HG02759 (cell line): ENCODE measurements around the gene CDKN2D.
"Not testable (repeated sequence)": the region's sequence is repeated elsewhere in the genome, so short reads cannot be mapped to it uniquely, and the experiment has no call there.

Experiments used
- ATAC-seq: cut with Tn5 transposase; IDR thresholded peaks from one replicate; pipeline ENCODE4 v1.9.1; 2021; ENCODE audit warnings: mild to moderate bottlenecking, moderate library complexity; ENCODE audit not compliant: unreplicated experiment

The CDKN2D gene

GRCh38 chr19:10582091-10582490 is 13.3 kb upstream of the CDKN2D start:
- ATAC-seq: no peak

- no peak for ATAC-seq
Measured at GRCh38 chr19:10580979-10581631, 12.3 kb upstream of the CDKN2D start.

- ATAC-seq: no peak
Measured at GRCh38 chr19:10577951-10578350, 9.2 kb upstream of the CDKN2D start.

- no peak for ATAC-seq
Measured at GRCh38 chr19:10575011-10575716, 6.4 kb upstream of the CDKN2D start.

- no peak for ATAC-seq
Measured at GRCh38 chr19:10574462-10574861, 5.7 kb upstream of the CDKN2D start.

GRCh38 chr19:10573793-10574192 is 5.0 kb upstream of the CDKN2D start:
- not testable (repeated sequence) for ATAC-seq

- ATAC-seq: peak; percentile 3
Measured at GRCh38 chr19:10568062-10568825, 535 bp downstream of the CDKN2D start.

GRCh38 chr19:10567656-10568055 is 1.1 kb downstream of the CDKN2D start:
- no peak for ATAC-seq

- ATAC-seq: no peak
Measured at GRCh38 chr19:10566658-10567410, 1.9 kb downstream of the CDKN2D start.

GRCh38 chr19:10566408-10566657 is 2.4 kb downstream of the CDKN2D start:
- no peak for ATAC-seq

- peak; percentile 55 for ATAC-seq
Measured at GRCh38 chr19:10565567-10566407, 3.0 kb downstream of the CDKN2D start, which contains the start of gene KRI1. TSS of gene KRI1 (minus strand) at chr19:10566010. CDS start at chr19:10565999, 11 bp downstream.

GRCh38 chr19:10565028-10565566 is 3.7 kb downstream of the CDKN2D start:
- ATAC-seq: no peak

GRCh38 chr19:10562609-10563008 is 6.2 kb downstream of the CDKN2D start:
- ATAC-seq: no peak

- no peak for ATAC-seq
Measured at GRCh38 chr19:10560154-10560553, 8.6 kb downstream of the CDKN2D start.

GRCh38 chr19:10557603-10558197 is 11.1 kb downstream of the CDKN2D start:
- ATAC-seq: no peak

GRCh38 chr19:10555610-10555973 is 13.2 kb downstream of the CDKN2D start:
- no peak for ATAC-seq

- ATAC-seq: no peak
Measured at GRCh38 chr19:10554760-10555609, 13.8 kb downstream of the CDKN2D start.

GRCh38 chr19:10553943-10554381 is 14.8 kb downstream of the CDKN2D start:
- peak; percentile 82 for ATAC-seq
